HS-27A (cell line): Measurements from ENCODE around the gene RSPO4.

Experiments used
- DNase-seq: peaks from one replicate; pipeline ENCODE4 v3.0.0-alpha.2; 2012; ENCODE audit warnings: low read depth, missing footprints

The RSPO4 gene

DNA sequence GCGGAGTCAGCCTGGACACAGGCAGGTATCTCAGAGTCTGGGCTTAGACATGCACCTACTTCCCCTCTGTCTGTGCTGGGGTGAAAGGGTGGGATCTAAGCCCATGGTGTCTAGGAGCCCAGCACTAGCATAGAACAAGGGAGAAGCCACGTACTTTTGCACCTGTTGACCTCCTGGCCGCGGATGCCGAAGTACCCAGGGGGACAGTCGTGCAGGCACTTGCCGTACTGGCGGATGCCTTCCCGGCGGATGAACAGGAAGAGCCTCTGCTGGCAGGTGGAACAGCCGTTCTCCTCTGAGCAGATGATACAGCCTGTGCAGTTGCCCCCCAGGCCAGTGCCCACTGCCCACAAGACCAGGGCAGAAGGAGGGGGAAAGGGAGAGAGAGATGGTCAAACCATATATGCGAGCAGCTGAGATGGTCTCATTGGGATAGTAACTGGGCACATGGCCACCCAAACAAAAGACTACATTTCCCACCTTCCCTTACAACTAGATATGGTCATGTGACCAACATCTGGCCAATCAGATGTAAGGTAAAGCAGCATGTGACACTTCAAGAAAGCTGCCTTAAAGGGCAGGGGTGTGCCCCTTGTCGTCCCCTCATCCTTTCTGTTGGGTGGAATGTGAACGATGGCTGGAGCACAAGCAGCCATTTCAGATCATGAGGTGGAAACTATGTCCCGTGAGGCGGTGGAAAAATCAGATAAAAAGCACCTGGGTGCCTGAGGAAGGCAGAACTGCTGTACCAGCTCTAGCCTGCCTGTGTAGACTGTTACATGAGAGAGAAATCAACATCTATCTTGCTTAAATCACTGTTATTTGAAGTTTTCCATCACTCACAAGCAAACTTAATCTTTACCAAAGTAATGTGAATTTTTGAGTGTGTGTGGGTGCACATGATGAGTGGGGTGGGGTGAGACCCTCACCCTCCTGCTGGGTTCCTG, 34.0 kb downstream of the RSPO4 start:
- peak; percentile 39 for DNase-seq

DNA sequence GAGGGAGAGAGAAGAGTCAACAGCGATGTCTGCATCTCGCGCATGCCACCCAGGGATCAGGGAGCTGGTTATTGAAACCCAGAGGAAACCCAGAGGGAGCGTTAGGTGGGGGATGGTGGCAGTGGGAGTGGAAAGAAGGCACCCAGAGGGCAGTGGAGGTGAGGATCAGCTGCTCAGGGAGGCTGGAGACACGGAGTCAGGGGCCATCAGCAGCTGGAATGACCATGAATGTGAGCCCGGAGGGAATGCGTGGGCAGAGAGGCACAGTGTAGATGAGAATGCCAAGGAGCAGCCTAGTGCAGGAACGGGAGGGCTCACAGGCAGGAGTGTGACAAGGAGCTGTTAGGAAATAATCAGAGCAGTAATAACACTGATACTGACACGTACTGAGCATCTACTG, 36.2 kb downstream of the RSPO4 start:
- no peak for DNase-seq

DNA sequence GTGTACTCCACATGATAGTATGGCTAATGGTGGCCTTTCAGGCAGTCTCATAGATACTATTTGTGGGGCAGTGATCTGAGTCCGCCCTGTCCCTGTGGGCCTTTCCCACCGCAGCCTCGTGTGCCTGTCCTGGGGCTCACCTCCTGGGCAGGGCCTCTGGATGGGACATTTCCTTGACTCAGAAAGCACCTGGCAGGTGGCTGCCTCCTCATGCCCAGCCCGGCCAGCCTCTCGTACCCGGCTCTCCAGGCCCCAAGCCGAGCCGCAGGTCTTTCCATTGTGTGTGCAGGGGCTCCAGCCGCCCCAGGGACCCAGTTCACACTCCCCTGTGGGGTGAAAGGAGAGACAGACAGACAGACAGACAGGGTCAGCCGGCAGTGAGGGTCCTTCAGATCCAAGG, 38.3 kb downstream of the RSPO4 start:
- no peak for DNase-seq

DNA sequence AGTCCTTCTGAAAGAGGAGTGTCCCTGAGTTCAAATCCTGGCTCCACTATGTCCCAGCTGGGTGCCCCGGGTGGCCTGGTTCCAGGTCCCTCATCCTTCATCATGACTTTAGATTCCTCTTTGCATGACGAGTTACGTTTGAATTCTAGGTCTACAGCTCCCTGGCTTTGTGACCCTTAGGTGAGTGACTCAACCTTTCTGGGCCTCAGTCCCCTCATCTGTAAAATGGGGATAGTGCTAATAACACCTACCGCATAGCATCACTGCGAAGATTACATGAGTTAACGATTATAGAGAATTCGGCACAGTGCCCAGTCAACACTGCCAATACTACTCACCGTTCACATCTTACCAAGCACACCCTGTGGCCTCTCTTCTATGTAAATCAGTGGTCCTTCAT, 39.4 kb downstream of the RSPO4 start:
- no peak for DNase-seq

DNA sequence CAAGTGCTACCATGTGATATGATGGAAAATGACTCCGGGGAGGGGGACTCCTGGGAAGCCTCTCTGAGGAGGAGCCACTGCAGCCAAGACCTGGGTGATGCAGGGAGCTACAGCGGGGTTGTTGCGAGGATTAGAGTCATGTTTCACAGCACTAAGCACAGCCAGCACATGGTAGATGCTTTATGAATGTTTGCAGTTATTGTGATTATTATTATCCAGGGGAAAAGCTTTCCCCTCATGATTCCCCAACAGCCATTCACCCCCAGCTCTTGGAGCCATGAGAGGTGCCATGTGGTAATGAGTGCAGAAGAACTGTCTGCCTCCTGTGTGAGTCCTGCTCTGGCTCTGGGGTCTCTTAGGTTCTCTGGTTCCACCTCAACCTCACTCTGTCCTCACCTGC, 39.9 kb downstream of the RSPO4 start:
- DNase-seq, result no peak

DNA sequence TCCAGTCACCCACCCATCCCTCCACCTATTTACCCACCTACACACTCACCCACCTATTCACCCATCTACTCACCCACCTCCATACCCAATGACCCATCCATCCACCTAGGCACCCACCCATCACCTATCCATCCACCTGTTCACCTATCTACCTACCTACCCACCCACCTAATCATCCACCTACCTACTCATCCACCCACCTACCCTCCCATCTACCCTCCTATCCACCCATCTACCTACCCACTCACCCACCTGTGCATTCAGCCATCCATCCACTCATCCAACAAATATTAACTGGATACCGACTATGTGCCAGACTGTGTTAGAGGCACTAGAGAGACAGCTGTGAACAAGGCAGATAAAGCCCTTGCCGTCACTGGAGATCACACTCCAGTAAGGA, 40.3 kb downstream of the RSPO4 start:
- DNase-seq, result no peak

DNA sequence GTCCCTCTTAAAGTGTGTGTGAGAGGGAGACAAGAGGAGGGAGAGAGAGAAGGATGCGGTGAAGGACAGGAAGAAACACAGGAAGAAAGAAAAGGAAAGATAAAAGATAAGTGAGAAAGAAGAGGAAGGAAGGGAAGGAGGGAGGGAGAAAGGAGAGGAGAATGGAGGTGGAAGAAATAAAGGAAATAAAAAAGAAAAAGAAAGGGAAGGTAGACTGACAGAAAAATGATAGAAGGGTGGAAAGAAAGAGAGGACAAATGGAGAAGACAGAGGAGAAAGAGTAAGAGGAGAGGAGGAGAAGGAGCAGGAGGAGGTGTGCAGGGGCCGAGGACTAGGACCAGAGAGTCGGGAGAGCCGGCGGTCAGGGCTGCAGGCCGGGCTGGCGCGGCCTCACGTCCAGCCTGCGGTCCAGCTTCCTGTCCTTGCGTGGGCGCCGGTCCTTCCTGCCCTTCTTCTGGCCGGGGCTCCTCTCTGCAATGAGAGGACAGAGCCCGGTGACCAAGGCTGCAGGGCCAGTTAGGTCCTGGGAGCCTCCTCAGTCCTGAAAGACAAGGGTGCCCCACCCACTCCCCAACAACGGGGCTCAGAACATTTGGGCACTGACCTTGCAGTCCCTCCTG, 42.0 kb downstream of the RSPO4 start:
- DNase-seq, result no peak

DNA sequence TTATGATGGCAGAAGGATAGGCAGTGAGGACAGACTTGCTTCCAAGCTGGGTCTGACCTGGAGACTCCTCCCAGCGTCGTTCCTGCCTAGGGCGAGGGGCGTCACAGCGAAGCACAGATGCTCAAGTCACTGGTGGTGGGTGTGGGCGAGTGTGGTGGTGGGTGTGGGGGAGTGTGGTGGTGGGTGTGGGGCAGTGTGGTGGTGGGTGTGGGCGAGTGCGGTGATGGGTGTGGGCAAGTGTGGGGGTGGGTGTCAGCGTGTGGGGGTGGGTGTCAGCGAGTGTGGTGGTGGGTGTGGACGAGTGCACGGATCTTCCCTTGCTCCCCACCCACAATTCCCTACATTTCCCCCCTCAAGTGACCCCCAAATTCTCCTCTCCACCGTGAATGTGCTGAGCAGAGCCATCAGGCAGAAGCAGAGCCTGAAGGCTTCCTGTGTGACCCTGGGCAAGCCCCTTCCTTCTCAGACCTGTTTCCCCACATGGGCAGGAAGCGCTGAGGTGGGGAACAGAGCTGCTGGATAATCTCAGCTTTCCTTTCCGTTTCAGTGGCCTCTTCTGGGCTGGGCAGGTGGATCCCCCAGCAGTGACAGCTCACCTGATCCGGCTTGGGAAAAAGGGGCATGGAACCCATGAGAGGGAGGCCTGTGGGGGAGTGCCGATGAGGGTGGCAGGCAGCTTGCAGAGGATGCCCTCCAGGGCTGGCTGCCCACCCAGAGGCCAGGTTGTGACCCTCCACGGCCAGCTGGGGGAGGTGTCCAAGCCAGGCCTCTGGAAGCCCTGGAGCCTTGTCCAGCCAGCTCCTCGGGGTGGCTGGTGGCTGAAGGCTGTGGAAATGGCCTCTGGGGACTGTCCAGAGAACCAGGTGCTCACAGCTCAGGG, 42.9 kb downstream of the RSPO4 start:
- DNase-seq, result no peak

DNA sequence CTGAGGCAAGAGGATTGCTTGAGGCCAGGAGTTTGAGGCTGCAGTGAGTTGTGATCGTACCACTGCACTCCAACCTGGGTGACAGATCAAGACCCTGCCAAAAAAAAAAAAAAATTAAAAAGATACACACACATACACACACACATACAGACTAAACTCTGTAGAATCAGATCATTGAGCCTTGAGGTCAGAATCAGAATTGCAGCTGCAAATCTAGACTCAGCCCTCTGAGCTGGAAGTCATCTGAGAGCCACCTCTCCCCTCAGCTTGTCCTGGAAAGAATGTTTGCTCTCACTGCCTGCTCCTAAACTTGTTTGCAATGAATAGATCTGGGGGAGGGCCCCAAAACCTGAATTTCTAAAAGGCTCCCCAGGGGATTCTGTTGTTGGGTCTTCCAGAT, 44.6 kb downstream of the RSPO4 start:
- DNase-seq, result no peak

DNA sequence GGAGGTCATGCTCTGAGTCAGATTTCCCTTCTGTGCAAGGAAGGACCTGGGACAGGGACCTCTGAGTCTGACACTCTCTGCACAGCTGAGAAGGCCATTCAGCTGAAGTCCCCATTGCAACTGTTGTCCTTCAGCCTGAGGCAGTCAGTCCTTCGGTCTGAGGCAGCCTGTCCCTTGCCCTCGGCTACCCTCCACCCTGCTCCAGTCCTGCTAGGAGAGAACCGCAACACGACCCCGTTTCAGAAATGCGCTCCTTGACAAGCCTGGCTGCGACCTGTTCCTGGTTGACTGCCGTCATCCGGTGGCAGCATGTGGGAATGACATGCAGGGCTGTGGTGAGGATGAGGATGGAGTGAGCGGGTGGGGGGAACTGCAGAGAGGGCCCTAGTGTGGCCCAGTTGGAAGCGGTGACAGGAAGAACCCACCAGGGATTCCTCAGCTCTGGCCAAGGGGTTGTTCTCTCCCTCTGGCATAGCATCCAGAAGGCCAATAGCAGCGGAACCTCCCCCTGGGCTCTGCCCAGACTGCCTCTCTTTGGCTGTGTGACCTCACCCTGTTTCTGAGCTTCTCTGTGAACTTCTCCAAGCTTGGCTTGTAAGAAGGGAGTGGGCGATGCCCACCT, 45.7 kb downstream of the RSPO4 start:
- peak; percentile 42 for DNase-seq

DNA sequence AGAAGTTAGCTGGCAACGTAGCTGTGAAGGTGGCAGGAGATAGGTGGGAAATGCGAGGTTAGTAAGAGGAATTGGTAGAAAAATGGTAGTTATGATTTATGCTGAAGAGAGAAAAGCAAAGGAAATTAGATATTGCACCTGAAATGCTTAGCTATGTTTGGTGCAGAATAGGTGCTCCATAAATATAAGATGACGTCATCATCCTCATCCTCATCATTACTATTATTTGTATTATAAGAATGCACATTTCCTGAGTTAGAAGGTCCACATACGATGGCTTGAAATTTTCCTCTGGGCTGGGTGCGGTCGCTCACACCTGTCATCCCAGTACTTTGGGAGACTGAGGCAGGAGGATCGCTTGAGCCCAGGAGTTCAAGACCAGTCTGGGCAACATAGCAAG, 46.5 kb downstream of the RSPO4 start:
- no peak for DNase-seq

DNA sequence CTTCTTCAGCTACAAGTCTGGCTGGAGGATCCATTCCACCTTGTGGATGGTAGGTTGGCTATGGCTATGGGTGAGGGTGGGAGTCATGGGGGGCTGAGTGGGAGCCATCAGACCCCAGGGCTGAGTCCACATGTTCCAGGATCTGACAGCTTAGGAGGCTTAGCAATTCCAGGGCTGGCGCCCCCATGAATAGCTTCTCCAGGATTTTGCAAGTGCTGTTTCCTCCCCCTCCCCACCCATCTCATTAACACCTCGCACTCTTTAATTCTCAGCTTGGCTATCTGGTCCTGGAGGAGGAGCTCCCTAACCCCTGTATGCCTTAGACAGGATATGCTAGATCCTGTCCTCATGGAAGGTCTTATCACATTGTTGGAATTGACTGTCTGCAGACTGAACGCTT, 47.0 kb downstream of the RSPO4 start:
- DNase-seq, result no peak

DNA sequence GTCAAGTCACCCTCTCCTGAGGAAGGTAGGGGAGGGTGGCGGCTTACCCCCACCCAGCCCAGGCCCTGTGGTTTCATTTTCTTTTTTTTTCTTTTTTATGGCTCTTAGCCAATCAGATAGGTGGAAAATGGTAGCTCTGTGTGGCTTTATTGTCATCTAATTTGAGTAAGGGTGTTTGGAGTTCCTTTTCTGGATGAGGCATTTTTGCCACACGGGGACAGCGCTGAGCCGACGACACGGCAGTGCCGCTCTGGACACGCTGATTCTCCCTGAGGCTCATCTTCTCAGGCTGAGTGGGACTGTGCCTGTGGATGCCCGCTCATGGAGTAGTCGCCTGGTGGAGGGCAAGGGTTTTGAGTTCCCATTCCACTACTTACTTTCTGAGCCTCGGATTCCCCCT, 48.4 kb downstream of the RSPO4 start:
- DNase-seq, result no peak

DNA sequence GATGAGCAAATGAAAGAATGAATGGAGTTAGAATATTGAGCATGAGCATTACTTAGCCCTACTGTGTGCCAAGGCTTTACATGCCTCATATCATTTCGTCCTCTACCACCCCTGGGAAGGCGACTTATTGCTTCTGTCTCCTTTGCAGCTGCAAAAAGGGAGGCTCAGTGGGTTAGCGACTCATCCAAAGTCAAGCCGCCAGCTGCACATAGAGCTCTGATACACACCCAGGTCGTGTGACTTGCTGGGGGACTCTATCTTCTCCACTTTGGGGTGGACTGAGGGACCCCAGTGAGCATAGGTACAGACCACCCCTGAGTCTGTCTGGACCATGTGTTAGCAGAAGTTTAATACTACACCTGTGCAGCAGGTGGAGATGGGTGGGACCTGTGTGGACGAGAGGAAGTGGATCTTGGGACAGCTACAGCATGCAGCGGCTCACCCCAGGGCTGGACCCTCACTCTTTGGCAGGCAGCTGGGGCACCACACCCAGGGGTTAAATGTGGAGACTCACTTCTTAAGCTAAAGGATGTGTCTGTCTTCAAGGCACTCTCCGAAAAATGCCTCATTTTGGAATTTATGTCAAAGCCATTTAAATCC, 49.8 kb downstream of the RSPO4 start:
- DNase-seq, result no peak

DNA sequence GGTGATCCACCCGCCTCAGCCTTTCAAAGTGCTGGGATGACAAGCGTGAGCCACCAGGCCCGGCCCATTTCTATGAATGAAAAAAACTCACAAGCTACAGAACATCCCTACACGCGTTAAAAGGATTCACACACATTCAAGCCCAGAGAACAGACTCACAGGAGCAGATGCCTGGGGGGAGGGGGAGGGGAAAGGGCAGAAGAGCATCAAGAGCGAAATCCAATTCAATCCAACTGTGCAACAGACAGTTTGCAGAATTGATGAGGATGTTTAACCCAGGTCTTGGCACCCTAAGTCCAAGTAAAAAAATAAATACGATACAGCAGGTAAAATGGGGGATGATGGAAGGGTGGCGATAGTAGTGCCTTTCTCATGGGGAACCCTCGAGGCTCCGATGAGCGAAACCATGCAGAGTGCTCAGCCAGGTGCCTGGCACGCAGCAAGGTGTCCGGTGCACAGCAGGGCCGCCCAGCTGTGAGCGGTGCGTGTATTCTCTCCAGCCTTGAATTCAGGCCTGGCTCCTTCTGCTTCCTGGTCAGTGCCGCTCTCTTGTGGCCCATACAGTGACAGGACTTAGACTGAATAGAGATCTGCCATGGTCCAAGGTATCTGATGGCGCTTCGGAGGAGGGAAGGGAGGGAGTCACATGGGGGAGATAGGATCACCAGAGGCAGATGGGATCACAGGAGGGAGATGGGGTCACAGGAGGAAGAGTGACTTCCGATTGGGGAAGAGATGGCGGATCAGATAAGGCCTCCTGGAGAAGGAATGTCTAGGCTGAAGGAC, 50.5 kb downstream of the RSPO4 start:
- no peak for DNase-seq

DNA sequence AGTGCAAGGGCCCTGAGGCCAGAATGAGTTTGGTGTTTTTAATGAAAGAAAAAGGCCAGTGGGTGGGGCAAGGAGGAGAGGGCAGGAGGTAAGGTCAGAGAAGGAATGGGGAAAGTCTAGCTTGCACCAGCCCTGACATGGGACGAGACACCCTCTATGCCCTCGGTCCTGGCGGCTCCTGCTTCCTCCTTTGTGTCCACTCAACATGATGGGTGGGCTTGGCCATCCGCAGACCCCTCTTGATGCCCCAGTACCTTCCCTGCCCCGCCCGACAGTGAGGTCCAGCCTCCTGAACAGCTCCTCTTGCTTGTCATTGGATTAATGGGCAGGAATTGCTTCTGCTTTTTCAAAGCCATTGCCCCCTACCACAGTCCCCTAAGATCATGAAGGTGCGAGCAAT, 52.4 kb downstream of the RSPO4 start:
- no peak for DNase-seq

DNA sequence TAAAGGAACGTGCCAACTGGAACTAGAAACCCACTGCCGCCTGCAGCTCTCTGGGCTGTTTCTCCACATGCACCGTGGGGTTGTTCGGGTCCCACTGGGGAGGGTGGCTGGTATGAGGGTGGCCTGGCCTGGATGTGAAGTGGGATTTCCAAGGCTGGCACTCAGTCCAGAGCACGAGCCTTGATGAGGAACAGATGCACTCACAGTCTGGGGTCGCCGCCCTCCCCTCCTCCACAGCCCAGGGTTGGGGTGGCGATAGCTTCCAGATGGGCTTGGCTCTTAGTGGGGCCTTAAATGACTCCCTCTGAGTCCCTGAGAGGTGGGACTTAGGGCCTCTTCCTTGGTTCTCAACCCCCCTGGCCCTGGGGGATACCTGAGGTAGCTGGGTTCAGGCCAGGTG, 55.3 kb downstream of the RSPO4 start:
- DNase-seq, result no peak

DNA sequence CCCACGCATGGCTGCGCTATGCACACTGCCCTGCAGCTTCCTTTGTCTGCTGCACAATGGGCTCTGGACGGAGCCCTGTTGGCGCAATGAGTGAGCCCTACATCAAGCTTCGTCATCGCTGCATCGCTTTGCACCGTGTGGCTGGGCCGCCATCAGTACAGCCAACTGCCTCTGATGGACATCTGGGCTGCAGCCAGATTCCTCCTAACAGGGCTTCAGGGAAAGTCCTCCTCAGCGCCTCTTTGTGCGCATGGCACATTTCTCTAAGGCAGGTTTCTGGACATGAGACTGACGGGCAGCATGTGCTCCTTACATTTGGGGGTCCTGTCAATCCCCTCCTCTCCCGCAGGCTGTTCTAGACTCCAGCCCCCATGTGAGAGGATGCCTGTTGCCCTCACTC, 56.3 kb downstream of the RSPO4 start:
- no peak for DNase-seq

DNA sequence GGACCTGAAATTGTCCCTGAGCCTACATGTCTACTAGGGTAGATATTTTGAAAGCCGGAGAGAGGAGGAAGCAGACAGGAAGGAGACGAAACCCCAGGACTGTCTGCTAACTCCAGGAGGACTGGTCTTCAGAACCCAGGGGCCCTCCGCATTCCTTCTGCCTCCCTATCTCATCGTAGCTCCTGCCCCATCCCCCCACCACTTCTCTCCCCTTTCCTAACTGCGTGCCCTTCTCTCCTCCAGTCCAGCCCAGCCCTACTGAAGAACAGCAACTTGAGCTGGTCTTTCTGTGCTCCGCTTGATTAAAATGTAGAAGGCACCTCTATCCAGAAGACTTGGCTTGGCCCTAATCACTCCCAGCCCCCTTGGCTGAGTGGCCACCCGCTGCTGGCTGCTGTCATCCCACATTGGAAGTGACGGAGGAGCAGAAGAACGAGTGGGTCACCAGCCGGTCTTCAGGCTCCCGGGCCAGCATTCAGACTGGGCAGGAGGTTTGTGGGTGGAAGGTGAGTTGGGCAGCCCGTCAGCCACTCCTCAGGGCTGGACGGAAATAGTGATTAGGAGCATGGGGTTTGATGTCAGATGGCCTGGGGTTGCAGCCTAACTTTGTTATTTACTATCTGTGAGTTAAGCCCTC, 57.2 kb downstream of the RSPO4 start:
- no peak for DNase-seq

DNA sequence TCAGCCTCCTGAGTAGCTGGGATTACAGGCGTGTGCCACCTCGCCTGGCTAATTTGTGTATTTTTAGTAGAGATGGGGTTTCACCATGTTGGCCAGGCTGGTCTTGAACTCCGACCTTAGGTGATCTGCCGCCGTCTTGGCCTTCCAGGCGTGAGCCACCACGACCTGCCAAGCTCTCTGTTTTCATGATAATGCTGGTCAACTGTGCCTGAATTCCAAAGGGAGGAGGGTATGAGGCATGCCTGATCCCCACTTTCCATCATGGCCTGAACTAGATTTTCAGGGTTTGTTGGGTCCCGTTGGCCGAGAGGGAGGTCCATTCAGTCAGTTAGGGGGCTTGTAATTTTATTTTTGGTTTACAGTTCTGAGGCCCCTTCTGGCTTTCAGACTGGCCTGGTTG, 58.0 kb downstream of the RSPO4 start:
- DNase-seq, result no peak

DNA sequence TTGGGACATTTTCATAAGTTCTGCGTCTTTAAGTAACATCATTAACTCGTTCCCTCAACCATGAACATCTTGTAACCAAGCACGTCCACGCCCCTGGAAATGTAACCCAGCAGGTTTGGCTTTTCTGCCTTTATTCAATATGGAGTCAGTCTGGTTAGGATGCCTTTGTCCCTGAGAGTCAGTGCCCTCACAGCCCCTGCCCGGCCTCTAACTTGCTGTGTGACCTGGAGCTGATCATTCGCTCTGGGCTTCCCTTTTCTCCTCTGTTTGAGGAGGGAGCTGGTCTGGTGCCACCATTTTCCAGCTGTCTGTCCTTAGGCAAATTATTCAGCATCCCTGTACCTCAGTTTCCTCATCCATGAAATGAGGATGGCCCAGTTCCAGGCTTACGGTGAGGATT, 59.5 kb downstream of the RSPO4 start:
- DNase-seq, result no peak
